SU-DHL-6 (cell line): Measurements from ENCODE around the gene OAS1.

Source experiments
- H2AFZ ChIP-seq: fragments of 200-600 bp; sonication (generic); 2 replicates; pipeline ENCODE4 v1.6.1; 2014; ENCODE audit warnings: low read depth, mild to moderate bottlenecking, moderate library complexity, mixed read lengths, antibody characterized with exemption, low read length; ENCODE audit not compliant: severe bottlenecking
- H3F3A ChIP-seq: fragments of 200-600 bp; shearing (Covaris generic); 2 replicates; pipeline ENCODE4 v1.6.0; 2016; ENCODE audit warnings: antibody characterized with exemption, mild to moderate bottlenecking; ENCODE audit not compliant: insufficient read depth
- H3K27ac ChIP-seq: fragments of 200-600 bp; sonication (generic); 2 replicates; pipeline ENCODE4 v1.5.1; 2016; ENCODE audit warnings: low read depth, mild to moderate bottlenecking, low read length, moderate library complexity, mixed read lengths
- H3K27me3 ChIP-seq: fragments of 200-600 bp; sonication (generic), shearing (Covaris generic); 2 replicates; pipeline ENCODE4 v1.6.0; 2014; ENCODE audit warnings: mild to moderate bottlenecking, low read length
- H3K36me3 ChIP-seq: fragments of 200-600 bp; sonication (generic); 2 replicates; pipeline ENCODE4 v1.6.1; 2014; ENCODE audit warnings: mild to moderate bottlenecking, low read length, mixed read lengths
- H3K4me2 ChIP-seq: fragments of 300-600, 200-600 bp; shearing (Covaris generic), sonication (generic); 2 replicates; pipeline ENCODE4 v1.6.0; 2014; ENCODE audit warnings: low read length, low read depth, mild to moderate bottlenecking; ENCODE audit not compliant: poor library complexity, severe bottlenecking
- H3K4me3 ChIP-seq: fragments of 200-600 bp; sonication (generic); 2 replicates; pipeline ENCODE4 v1.5.1; 2014; ENCODE audit warnings: antibody characterized with exemption, low read length, mild to moderate bottlenecking, mixed read lengths; ENCODE audit not compliant: insufficient read depth, poor library complexity, severe bottlenecking
- H3K79me2 ChIP-seq: fragments of 200-600 bp; sonication (generic); 2 replicates; pipeline ENCODE4 v1.6.1; 2014; ENCODE audit warnings: mild to moderate bottlenecking, low read length, moderate library complexity; ENCODE audit not compliant: insufficient read depth
- H3K9ac ChIP-seq: fragments of 200-600 bp; sonication (generic); 2 replicates; pipeline ENCODE4 v1.7.0; 2014; ENCODE audit warnings: mild to moderate bottlenecking, low read length
- H3K9me2 ChIP-seq: fragments of 200-600 bp; sonication (generic); replicated peaks from 2 replicates; pipeline ENCODE4 v1.6.1; 2014; ENCODE audit warnings: low read length; ENCODE audit not compliant: insufficient read depth
- H3K9me3 ChIP-seq: fragments of 200-600 bp; sonication (generic); 2 replicates; pipeline ENCODE4 v1.6.1; 2014; ENCODE audit warnings: low read length, mixed read lengths; ENCODE audit not compliant: insufficient read depth
- H4K20me1 ChIP-seq: fragments of 200-600 bp; sonication (generic); 2 replicates; pipeline ENCODE4 v1.6.1; 2014; ENCODE audit warnings: low read depth, mild to moderate bottlenecking, antibody characterized with exemption, low read length, moderate library complexity, mixed read lengths
- EZH2phosphoT487 ChIP-seq: fragments of 200-600 bp; sonication (generic), shearing (Covaris generic); conservative IDR thresholded peaks from 2 replicates; pipeline ENCODE4 v1.6.1; 2018; ENCODE audit warnings: mild to moderate bottlenecking, antibody characterized with exemption, low read length, moderate library complexity, mixed read lengths
- TF ChIP-seq, protein P1 (sequence below): fragments of 200-600 bp; sonication (generic); IDR thresholded peaks from one replicate; pipeline ENCODE4 v1.5.1; 2017; ENCODE audit warnings: antibody characterized with exemption, mild to moderate bottlenecking, low read length, moderate library complexity; ENCODE audit not compliant: insufficient read depth, poor library complexity, severe bottlenecking

Gene OAS1

DNA sequence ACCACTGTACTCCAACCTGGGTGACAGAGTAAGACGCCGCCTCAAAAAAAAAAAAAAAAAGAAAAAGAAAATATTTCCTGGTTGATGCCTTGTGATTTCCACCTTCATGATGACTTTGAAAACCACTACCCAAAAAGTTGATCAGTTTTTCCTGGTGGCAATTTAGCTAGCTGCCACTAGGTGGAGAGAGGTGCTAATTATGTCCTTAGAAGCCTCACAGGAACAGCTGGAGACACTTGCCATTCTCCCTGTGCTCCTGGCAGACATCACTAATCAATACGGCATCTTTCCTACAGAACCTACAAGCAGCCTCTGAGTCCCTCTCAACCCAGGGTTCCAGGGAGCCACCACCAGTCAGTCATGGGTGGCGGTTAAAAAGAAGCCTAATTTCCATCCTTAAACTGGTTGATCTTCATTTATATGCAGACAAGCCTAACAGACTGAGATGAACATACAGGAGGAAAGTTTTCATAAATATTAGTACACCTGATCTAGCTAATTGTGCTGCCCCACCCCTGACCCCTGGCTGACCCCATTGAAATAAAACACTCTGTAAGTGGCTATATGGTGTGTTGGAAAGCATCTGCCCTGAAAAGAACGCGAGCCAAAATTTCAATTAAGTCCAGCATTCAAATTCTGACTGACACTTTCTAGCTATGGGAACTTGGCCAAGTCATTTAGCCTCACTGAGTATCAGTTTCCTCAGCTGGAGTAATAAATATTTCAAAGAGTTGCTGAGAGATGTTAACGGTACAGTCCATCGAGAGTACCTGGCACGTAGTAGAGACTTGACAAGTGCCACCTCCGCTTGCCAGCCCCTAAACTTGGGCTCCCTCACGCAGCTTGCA, 6.2 kb upstream of the OAS1 start:
- H3K4me2 ChIP-seq = no peak overlapping the region
- H3K79me2 ChIP-seq = no peaks in the 10 kb centered on the region
- H3K36me3 ChIP-seq = no peaks in the 10 kb centered on the region
- H3K27me3 ChIP-seq = no peaks in the 10 kb centered on the region
- no peaks in the 10 kb centered on the region for H3K9me3 ChIP-seq
- no peaks in the 10 kb centered on the region for H3F3A ChIP-seq
- TF ChIP-seq EZH2phosphoT487 = no peak
- TF ChIP-seq, protein P1, sequence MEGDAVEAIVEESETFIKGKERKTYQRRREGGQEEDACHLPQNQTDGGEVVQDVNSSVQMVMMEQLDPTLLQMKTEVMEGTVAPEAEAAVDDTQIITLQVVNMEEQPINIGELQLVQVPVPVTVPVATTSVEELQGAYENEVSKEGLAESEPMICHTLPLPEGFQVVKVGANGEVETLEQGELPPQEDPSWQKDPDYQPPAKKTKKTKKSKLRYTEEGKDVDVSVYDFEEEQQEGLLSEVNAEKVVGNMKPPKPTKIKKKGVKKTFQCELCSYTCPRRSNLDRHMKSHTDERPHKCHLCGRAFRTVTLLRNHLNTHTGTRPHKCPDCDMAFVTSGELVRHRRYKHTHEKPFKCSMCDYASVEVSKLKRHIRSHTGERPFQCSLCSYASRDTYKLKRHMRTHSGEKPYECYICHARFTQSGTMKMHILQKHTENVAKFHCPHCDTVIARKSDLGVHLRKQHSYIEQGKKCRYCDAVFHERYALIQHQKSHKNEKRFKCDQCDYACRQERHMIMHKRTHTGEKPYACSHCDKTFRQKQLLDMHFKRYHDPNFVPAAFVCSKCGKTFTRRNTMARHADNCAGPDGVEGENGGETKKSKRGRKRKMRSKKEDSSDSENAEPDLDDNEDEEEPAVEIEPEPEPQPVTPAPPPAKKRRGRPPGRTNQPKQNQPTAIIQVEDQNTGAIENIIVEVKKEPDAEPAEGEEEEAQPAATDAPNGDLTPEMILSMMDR = peak; percentile 59
- no peak overlapping the region; the same call in 1 of the 2 replicates for H3K27ac ChIP-seq
- H2AFZ ChIP-seq = no peak overlapping the region
- no peaks in the 10 kb centered on the region for H4K20me1 ChIP-seq
- no peak overlapping the region for H3K9ac ChIP-seq
- H3K4me3 ChIP-seq = no peak overlapping the region
- H3K9me2 ChIP-seq = no peaks in the 10 kb centered on the region

DNA sequence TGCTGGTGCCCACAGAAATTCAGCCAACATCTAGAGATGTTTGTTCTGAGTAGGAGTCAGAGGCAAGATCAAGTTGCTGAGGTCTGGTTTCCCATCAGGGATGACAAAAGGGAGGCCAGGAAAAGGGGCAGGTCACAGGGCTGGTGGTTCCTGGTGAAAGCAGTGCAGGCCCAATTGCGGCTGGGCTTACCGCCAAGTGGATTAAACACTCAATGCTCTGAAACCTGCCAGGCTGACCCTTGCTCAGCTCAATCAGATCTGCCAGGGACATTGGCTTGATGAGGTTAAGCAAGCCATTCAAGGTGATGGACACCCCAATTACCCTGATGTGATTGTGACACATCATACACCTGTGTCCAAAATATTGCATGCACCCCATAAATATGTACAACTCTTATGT, 5.5 kb upstream of the OAS1 start:
- no peak overlapping the region; the same call in 1 of the 2 replicates for H3K27ac ChIP-seq
- H3K79me2 ChIP-seq = no peaks in the 10 kb centered on the region
- H3K4me3 ChIP-seq = no peak overlapping the region
- no peaks in the 10 kb centered on the region for H3K36me3 ChIP-seq
- H3K9me2 ChIP-seq = no peaks in the 10 kb centered on the region
- no peaks in the 10 kb centered on the region for H3F3A ChIP-seq
- H3K9ac ChIP-seq = no peak overlapping the region
- H4K20me1 ChIP-seq = no peaks in the 10 kb centered on the region
- H3K9me3 ChIP-seq = no peaks in the 10 kb centered on the region
- H3K27me3 ChIP-seq = no peaks in the 10 kb centered on the region
- H3K4me2 ChIP-seq = no peak overlapping the region
- no peak overlapping the region for H2AFZ ChIP-seq
- TF ChIP-seq EZH2phosphoT487 = no peak
- TF ChIP-seq, protein P1 = no peak

- no peak overlapping the region for H2AFZ ChIP-seq
- no peaks in the 10 kb centered on the region for H3K9me3 ChIP-seq
- H3K9me2 ChIP-seq = no peaks in the 10 kb centered on the region
- H4K20me1 ChIP-seq = no peaks in the 10 kb centered on the region
- peaks cover 7% of the 10 kb centered on the region; the same call in 1 of the 2 replicates for H3K79me2 ChIP-seq
- no peak overlapping the region for H3K4me2 ChIP-seq
- H3K27me3 ChIP-seq = no peaks in the 10 kb centered on the region
- H3K27ac ChIP-seq = peak overlapping the region; percentile 86
- no peak overlapping the region for H3K9ac ChIP-seq
- no peaks in the 10 kb centered on the region for H3K36me3 ChIP-seq
- no peaks in the 10 kb centered on the region for H3F3A ChIP-seq
- TF ChIP-seq EZH2phosphoT487 = no peak
- TF ChIP-seq, protein P1 = no peak
- no peak overlapping the region for H3K4me3 ChIP-seq
Observed at GRCh38 chr12:112904571-112904970, 2.2 kb upstream of the OAS1 start.
